ENCODE measurements around the gene PLEKHA5. TPM values are rescaled to one million over a fixed set of nuclear protein-coding genes. Genes with fewer than 3 reads are reported as not detected.

PLEKHA5 gene
- total and polyA plus RNA-seq, 2 of the 4 experiments (the other 2 are of a cell fraction): 5.3 to 12.2 TPM

DNA sequence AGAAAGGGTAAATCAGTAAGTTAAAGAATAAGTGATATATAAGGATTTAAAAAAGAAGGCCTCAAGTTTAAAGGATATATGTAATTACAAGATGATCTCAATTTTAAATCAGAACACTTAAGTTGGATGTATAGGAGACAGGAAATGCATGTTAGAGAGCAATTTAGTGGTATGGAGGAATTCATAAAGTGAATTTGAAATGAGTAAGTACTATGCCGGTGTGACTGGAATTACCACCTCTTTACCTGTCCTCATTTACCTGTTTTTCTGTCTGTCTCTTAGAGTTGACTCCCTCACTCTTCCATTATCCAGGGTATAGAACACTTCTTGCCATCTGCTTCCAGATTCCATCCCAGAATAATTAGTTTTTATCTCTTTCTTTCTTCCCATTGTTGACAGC, 73.5 kb downstream of the PLEKHA5 start:
- Histone ChIP-seq H2AK9ac (replicated peaks; ENCODE audit: low read depth, low read length, poor library complexity) (no peak overlapping the region), H2BK15ac (ENCODE audit: low read depth, low read length) (no peak overlapping the region), H3K18ac (ENCODE audit: low read depth, low read length) (no peak overlapping the region), H3K4me3 (ENCODE audit: insufficient read depth, low read depth, low read length) (no peak overlapping the region), H3K27me3 (ENCODE audit: control insufficient read depth, insufficient read depth, low read length) (no peaks in the 10 kb centered on the region), H2AK5ac (ENCODE audit: low read depth, low read length) (no peak overlapping the region), H3K4ac (ENCODE audit: low read depth, low read length) (no peak overlapping the region), H3K56ac (ENCODE audit: extremely low read depth, insufficient read depth, low read length) (no peak overlapping the region), H3K79me1 (ENCODE audit: low read depth in 1 of 2, low read length in 2 of 2) (peaks cover 3 to 33% of the 10 kb centered on the region in 2 experiments; a peak in 2 of 4 replicates), H3K4me2 (ENCODE audit: low read depth, low read length) (no peak overlapping the region), H3K9me1 (ENCODE audit: insufficient read depth, low read length) (peaks cover 3% of the 10 kb centered on the region; the same call in 1 of the 2 replicates), H3K14ac (replicated peaks; ENCODE audit: low read depth, low read length) (no peak overlapping the region), H4K8ac (ENCODE audit: low read depth in 2 of 2, low read length in 2 of 2) (no peak overlapping the region), H2AFZ (replicated peaks; ENCODE audit: low read length, poor library complexity) (no peak overlapping the region), H3K4me1 (ENCODE audit: control insufficient read depth, insufficient read depth, low read length) (peaks cover 4% of the 10 kb centered on the region), H3K9ac (ENCODE audit: low read depth, low read length) (no peak overlapping the region), H2BK20ac (ENCODE audit: low read depth, low read length) (no peak overlapping the region), H2BK5ac (ENCODE audit: low read depth, low read length, poor library complexity, severe bottlenecking) (no peak overlapping the region), H3K9me3 (ENCODE audit: control insufficient read depth, insufficient read depth, low read length) (no peaks in the 10 kb centered on the region), H3K23ac (ENCODE audit: low read depth, low read length) (no peak overlapping the region), H3K36me3 (ENCODE audit: control insufficient read depth, insufficient read depth, low read length) (no peaks in the 10 kb centered on the region; the same call in 1 of the 2 replicates), H2BK120ac (ENCODE audit: low read depth, low read length) (no peak overlapping the region), H3K27ac (ENCODE audit: insufficient read depth, low read length) (no peak overlapping the region), H4K5ac (ENCODE audit: low read depth, low read length) (no peak overlapping the region), H4K20me1 (ENCODE audit: insufficient read depth, low read length) (no peaks in the 10 kb centered on the region), H4K91ac (ENCODE audit: insufficient read depth, low read depth, low read length) (no peak overlapping the region)
- CTCF ChIA-PET: no interaction called here
- no CpG with 5 or more reads among the region's 1 CpG for WGBS, 2 experiments (ENCODE audit: extremely low coverage in 2 of 2, insufficient read length in 1 of 2)
- POLR2A ChIA-PET (ENCODE audit: unreplicated experiment): no interaction called here
- BruUV-seq (replicated peaks): no TSS peak
- dilution Hi-C loops (cut with HindIII; ENCODE audit: low sequenced_read_pairs, unreplicated experiment): no loop called here
- no peak for DNase-seq
- in situ Hi-C loops (cut with MboI; ENCODE audit: low sequenced_read_pairs): no loop called here
- ATAC-seq (ENCODE audit: low read depth): no peak
- TF ChIP-seq MAZ (IDR thresholded peaks at IDR 0.05; ENCODE audit: borderline replicate concordance, low read depth, low read length) (no peak), RFX5 (IDR thresholded peaks at IDR 0.05; ENCODE audit: low read depth, low read length) (no peak), MXI1 (IDR thresholded peaks at IDR 0.05; ENCODE audit: borderline replicate concordance, low read depth, low read length) (no peak), RAD21 (IDR thresholded peaks at IDR 0.05; ENCODE audit: low read length) (no peak), CHD1 (IDR thresholded peaks at IDR 0.05; ENCODE audit: low read depth, low read length) (no peak), MAFK (IDR thresholded peaks at IDR 0.05; ENCODE audit: low read depth, low read length) (no peak), SMC3 (IDR thresholded peaks at IDR 0.05; ENCODE audit: low read depth, low read length) (no peak), NFE2L2 (IDR thresholded peaks at IDR 0.05; ENCODE audit: low read depth, low read length) (no peak), CEBPB (IDR thresholded peaks at IDR 0.05; ENCODE audit: low read depth, low read length) (no peak), FOS (IDR thresholded peaks at IDR 0.05; ENCODE audit: low read depth, low read length) (no peak), POLR2A (IDR thresholded peaks at IDR 0.05; ENCODE audit: low read depth, low read length) (no peak), RCOR1 (IDR thresholded peaks at IDR 0.05; ENCODE audit: insufficient replicate concordance, low read length) (no peak)
- TF ChIP-seq, protein P1, sequence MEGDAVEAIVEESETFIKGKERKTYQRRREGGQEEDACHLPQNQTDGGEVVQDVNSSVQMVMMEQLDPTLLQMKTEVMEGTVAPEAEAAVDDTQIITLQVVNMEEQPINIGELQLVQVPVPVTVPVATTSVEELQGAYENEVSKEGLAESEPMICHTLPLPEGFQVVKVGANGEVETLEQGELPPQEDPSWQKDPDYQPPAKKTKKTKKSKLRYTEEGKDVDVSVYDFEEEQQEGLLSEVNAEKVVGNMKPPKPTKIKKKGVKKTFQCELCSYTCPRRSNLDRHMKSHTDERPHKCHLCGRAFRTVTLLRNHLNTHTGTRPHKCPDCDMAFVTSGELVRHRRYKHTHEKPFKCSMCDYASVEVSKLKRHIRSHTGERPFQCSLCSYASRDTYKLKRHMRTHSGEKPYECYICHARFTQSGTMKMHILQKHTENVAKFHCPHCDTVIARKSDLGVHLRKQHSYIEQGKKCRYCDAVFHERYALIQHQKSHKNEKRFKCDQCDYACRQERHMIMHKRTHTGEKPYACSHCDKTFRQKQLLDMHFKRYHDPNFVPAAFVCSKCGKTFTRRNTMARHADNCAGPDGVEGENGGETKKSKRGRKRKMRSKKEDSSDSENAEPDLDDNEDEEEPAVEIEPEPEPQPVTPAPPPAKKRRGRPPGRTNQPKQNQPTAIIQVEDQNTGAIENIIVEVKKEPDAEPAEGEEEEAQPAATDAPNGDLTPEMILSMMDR (conservative IDR thresholded peaks at IDR 0.05; ENCODE audit: low read depth, low read length): no peak
- intact Hi-C loops (cut with micrococcal nuclease): no loop called here

All from IMR-90 (cell line).